NCI-H82 (cell line): ENCODE measurements around the gene TRMT2B.
"Not testable (repeated sequence)": the region's sequence is repeated elsewhere in the genome, so short reads cannot be mapped to it uniquely, and the experiment has no call there.

Source experiments
- DNase-seq: peaks from one replicate; lab custom pipeline; 2025; lab: John Stamatoyannopoulos, UW

TRMT2B gene

DNA sequence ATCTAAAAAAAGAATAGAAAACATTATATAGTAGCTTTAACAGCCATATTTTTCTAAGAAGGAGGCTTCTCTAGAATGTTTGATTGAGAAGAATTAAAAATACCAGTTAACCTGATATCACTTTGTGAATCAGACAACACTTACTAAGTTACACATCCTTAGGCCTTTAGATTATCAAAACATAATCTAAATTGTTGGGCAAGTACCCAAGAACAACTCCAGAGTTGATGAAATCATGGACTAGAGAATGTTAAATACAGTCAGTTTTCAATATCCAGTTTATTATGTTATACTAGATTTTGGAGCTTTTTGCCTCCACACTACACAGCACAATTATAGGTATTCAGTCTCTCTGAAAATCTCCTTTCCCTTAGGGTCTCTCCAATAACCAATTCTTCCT lies 42.8 kb downstream of the TRMT2B start:
- no peak for DNase-seq

DNA sequence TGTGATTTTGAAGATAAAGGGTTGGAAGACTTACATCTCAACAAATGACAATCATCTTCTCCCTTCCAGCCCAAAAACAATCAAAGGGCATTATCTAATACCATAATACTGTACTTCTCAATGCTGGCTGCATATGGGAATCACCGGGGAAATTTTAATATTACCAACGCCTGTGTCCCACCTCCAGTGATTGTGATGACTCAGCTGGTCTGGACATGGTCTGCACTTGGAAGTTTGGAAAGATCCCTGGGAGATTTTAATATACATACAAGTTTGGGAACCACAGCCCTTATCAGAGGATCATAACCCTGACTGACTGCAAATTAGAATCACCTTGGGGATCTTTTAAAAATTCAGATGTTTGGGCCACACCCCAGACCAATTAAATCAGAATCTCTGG lies 52.5 kb downstream of the TRMT2B start:
- no peak for DNase-seq

DNA sequence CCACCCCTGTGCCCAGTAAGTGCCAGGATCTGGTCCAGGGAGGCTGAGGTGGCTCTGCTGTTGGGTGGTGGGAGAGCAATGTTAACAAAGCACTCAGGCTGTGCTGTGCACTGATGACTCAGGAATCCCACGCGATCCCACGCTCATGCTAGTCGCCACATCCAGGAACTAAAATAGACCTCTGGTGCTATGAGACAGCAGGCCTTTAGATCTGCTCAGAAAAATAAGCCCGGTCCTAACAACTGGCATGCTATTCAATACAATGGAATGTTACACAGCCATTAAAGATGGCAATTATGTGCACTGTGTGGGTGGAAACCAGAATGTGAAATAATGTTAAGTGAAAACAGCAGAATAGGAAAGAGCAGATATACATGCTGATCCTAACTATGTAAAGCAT lies 56.4 kb downstream of the TRMT2B start:
- DNase-seq, result no peak

- DNase-seq, result no peak
Observed at GRCh38 chrX:100994352-100995281, 57.3 kb downstream of the TRMT2B start.

DNA sequence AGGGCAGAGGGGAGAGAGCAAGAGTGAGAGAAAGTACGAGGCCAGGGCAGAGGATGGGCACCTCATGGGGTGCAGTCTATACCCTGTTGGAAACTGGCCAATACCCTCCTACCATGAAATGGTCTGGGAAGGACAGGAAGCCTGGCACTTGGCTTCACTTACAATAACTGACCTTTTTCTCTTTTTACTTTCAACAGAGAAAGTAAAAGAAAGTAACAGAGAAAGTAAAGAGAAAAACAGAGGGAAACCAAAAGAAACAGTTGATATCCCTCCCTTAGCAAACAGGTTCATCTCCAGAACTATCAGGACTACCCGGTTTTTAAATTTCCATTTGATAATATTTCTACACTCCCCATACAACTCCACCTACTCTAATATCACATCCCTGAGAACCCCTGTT lies 61.8 kb downstream of the TRMT2B start:
- no peak for DNase-seq

DNA sequence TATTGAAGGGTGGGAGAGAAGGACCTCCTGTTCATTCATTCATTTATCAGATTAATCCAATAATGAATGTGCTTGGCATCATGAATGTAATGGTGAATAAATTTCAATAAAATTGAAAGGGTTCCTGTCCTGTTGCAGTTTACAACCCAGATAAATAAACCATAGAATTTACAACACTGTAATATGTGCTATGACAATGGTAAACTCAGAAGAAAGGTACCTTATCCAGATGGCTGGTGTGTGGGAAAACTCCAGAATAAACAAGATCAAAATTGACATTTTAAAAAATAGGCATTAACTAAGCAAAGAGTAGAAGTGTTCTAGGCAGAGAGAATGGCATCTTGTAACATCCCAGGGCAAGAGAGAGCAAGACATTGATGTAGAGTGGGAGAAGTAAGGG lies 67.1 kb downstream of the TRMT2B start:
- no peak for DNase-seq

- DNase-seq, result not testable (repeated sequence)
Observed at GRCh38 chrX:100981498-100981845, 70.4 kb downstream of the TRMT2B start.

GRCh38 chrX:100980608-100981497 lies 71.1 kb downstream of the TRMT2B start:
- DNase-seq, result no peak

DNA sequence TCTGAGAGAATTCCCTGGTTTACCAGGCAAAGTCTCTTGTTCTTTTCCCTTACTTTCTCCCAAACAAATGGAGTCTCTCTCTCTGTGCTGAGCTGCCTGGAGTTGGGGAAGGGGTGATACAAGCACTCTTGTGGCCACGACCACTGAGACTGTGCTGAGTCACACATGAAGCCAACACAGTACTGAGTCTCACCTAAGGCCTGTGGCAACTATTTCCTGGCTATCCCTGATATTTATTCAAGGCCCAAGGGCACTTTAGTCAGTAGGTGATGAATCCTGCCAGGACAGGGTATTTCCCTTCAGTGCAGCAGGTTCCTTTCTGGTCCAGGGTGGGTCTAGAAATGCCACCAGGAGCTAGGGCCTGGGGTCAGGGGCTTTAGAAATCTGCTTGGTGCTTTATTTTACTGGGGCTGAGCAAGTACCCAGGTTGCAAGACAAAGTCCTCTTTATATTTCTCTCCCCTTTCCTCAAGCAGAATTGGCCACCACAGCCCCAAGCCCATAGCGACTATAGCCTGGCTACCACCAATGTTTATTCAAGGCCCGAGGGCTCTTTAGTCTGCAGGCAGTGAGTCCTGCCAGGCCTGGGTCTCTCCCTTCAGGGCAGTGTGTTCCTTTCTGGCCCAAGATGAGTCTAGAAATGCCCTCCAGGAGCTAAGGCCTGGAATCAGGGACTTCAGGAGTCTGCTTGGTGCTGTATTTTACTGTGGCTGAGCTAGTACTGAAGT lies 71.9 kb downstream of the TRMT2B start:
- DNase-seq, result no peak

- no peak for DNase-seq
Observed at GRCh38 chrX:100976211-100976610, 75.7 kb downstream of the TRMT2B start.

GRCh38 chrX:100975212-100975611 lies 76.7 kb downstream of the TRMT2B start:
- no peak for DNase-seq

- no peak for DNase-seq
Observed at GRCh38 chrX:100973411-100973810, 78.5 kb downstream of the TRMT2B start.

GRCh38 chrX:100969936-100970335 lies 82.0 kb downstream of the TRMT2B start:
- no peak for DNase-seq

DNA sequence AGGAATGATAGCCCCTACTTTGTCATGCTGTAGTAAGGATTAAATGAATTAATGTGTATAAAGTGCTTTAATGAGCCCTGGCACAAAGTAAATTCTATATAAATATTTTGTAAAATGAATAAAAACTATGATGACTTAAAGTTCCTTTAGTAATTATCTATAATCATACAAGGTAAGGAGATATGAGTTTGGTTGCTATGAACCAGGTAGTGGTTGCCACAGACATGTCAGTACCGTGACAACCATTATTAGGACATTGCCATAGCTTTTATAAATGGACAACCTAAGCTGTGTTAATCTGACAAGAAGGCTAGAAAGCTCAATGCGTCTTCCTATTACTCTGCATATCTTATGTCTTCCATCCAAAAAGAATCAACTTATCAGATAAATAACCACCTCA lies 82.5 kb downstream of the TRMT2B start, which contains the start of gene ARL13A:
TSS of gene ARL13A (plus strand) at position 301 of the 400 bp plus-strand sequence. CDS start 3,982 bp downstream, outside the sequence.
- DNase-seq, result no peak

GRCh38 chrX:100964362-100964761 lies 87.5 kb downstream of the TRMT2B start:
- no peak for DNase-seq

- DNase-seq, result no peak
Observed at GRCh38 chrX:100962811-100963210, 89.1 kb downstream of the TRMT2B start.
